Measurements from ENCODE around the gene ANXA1.

The ANXA1 gene, protein sequence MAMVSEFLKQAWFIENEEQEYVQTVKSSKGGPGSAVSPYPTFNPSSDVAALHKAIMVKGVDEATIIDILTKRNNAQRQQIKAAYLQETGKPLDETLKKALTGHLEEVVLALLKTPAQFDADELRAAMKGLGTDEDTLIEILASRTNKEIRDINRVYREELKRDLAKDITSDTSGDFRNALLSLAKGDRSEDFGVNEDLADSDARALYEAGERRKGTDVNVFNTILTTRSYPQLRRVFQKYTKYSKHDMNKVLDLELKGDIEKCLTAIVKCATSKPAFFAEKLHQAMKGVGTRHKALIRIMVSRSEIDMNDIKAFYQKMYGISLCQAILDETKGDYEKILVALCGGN

DNA sequence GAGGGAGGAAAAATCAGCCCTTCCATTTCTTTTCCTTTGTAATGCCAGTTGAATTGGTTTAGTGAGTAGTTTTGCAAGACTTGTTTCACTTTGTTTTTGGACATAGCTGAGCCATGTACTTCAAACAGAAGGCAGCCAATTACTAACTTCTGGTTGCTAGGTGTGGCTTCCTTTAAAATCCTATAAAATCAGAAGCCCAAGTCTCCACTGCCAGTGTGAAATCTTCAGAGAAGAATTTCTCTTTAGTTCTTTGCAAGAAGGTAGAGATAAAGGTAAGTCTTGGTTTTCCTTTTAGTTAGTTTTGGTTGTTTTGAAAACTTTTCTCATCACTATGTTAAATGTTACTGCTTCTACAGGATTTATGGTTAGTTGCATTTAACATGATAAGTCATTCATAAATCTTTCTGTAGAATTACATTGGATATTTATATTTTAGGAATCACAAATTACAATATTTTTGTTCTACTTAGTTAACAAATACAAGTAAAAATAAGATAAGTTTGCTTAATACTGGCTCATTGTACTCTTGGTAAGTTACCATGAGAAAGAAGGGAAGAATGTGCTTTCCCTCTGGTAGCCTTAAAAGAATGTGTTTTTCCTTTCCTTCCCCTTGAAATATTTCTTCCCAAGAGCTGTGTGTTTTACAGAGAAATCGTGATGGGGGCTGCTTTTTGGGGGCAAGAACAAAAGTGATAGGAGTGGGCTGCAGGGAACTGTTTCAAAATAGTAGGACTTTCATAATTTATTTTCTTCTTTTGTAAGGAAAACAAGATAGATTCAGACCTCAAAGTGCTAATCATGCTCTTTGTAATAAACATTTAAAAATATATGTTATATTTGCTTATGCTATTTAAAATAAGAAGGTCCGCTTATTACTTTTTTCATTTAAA lies at the start of gene ANXA1:
TSS of gene ANXA1 (plus strand) at position 213 of the 890 bp plus-strand sequence. CDS start 6,671 bp downstream, outside the sequence.
- no peak for DNase-seq

DNA sequence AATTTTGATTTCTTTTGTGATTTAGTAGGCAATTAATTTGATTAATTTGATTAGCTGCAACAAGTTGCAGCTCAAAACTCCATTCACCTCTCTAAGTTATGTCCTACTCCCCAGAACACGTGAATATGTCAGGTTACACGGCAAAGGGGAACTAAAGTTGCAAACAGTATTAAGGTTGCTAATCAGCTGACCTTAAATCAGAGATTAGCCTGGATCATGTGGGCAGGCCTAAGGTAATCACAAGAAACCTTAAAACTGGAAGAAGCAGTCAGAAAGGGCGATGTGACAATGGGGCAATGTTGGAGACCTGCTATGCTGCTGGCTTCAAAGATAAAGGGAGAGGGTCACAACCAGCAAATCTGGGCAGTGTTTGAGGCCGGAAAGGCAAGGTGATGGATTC lies 47.3 kb upstream of the ANXA1 start:
- DNase-seq: no peak

DNA sequence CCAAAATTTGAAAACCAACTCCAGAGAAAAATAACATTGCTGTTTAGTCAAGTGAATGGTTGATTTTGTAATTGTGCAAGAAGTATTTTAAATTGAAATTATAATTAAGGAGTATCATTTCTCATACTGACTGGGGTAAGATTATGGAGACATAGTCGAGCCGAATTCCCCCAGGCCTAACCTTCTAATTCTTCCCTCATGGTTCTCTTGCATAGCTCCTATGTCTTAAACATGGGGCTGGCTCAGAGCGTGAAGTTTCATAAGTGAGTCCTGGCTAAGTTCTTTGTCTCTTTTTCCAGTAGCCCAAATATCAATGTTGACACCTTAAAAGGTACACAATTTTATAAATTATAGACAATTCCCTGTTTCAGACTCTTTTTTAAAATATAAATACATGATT lies 46.7 kb upstream of the ANXA1 start:
- DNase-seq: no peak

DNA sequence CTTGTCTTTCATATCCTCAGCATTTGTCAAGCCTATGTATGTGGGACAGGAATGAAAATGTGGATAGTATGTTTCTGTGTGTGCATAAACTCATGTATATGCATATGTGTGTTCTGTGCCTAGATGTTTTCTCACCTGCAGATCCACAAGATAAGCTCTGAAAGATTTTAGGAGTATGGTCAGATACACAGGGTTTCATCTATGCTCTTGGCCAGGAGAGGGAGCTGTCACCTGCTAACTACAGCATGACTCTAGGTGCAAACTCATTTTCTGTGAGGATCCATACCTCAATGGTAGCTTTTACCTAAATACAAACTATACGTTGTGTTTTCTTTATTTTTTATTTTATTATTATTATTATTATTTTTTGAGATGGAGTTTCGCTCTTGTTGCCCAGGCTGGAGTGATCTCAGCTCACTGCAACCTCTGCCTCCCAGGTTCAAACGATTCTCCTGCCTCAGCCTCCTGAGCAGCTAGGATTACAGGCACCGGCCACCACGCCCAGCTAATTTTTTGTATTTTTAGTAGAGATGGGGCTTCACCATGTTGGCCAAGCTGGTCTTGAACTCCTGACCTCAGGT lies 44.1 kb upstream of the ANXA1 start:
- DNase-seq: peak; percentile 38

DNA sequence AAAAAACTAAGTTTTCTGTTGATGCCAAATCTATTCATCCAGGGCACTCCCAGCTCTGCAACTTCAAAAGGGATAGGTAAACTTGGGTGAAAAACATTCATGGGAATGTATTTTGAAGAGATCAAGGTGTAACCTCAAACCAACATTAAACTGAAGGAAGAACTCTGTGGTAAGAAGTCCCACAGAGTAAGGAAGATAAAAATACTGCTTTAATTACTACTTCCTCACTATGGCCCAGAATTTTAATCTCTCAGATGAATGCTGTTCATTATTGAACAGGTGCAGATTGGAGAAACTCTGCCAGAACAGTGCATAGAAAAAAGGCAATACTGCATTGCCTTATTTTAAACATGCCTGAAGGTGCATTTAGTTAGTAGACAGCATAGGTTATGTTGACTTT lies 37.6 kb upstream of the ANXA1 start:
- no peak for DNase-seq

DNA sequence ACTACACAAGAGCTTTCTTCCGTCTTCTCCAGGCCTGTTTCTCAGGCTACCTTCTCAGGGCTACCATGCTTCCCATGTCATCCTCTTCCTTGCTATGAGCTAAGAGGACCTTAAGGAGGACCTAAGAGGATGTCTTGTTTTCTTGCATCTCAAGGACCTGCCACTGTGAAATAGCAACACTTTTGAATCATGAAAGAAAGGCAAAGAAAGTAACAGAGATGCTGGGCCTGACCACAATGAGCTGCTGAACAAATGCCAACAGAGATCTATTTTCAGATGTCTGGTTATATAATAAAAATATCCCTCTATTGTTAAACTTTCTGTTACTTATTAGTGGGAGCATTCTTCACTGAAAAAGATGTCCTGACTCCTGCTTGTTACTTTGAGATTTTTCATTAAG lies 36.7 kb upstream of the ANXA1 start:
- no peak for DNase-seq

DNA sequence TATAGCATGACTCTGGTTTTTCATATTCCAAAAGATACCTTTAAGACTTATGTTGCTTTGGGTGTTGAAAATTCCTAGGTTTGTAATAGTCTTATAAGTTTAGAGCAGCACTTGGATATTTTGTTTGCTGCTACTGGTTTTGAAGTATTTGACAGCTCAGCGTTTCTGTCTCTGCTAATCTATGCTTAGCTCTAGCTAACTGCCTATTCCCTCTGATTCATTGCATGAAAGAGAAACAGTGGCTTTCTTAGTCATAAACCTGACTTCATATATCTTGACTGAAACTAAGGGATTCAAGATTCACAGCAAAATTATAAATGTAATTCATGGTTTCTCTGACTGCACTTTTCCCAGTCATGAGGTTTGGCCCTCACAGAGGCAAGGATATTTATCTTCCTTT lies 35.6 kb upstream of the ANXA1 start:
- no peak for DNase-seq

DNA sequence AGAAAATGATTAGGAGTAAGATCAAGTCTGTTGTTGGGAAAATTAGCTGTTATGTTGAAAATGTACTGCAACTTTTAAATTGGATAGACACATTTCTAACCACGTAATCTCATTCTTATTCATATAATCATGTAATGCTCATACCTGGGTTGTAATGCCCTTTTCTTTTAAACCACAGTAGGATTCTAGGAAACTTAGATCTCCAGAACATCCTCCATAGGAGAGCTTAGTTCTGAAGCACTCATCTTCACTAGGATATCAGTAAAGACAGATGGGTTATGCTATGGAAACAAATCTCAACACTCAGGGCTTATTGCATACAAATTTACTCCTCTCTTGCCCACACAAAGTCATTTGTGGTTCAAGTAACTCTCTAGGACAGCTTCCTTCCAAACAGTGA lies 34.8 kb upstream of the ANXA1 start:
- DNase-seq: no peak

DNA sequence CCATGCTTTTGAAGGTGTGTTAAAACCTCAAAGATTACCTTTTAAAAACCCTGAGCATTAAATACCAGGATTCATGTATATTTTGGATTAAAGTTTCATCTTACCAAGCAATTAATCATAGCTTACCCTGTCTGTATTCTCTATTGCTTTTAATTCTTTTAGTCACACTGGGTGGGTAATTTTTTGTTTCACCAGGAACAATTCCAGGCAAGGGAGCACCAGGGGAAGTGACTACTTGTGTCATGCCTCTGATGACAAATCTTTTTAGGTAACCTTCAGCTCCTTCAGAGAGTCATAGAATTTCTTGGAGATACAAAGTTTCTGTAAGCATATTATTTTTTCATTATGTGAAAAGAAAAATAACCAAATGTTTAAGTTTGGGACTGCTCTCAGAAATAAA lies 33.4 kb upstream of the ANXA1 start:
- no peak for DNase-seq

DNA sequence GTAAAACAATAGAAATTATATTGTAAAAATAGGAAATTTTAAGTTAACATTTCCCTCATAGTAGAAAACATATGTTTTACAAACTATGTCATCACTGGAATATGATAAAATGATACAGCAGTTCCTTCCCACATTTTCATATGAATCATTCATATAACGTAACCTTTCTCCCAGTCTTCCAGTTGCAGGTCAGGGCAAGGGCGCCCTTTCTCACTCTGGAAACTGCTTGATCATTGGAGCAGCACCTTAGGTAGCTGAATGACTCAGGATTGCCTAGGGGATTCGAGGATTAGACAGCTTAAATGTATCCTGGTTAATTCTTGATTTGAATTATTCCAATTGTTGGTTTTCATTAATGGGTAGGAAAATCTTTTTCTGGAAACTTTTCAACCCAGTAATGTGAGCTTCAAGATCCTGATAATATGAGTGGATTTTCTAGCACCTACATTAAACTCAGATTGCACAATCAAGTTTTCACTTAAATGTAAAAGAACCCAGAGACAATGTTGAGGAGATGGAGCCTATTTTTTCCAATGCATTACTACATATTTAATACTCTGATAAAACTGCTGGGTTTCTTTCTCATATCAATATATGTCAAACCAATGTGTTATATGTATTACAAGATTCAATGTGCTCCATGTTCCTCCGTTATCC lies 32.6 kb upstream of the ANXA1 start:
- no peak for DNase-seq

DNA sequence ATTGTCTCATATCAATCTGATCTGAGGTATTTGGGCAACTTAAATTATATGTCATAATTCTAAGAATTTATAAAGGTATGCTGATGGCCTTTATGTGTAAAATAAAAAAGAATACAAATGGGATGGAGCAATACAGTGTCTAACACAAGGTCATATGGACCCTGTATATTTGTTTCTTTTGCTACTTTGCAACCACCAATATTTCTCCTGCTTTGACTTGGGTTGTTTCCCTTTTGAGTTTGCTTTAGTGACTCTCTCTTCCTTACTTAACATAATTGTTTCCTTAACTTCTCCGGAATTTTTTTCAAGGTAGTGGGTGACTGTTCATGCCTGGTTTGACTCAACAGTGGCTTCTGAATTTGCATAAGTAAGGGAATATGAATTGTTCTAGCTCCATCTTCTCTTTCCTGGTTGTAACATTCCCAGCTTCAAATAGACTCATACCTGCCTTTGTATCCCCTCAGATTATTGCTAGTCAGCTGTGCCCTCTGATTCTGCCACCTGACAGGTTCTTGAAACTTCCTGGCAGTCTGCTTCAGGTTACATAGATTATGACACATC lies 30.2 kb upstream of the ANXA1 start:
- no peak for DNase-seq

DNA sequence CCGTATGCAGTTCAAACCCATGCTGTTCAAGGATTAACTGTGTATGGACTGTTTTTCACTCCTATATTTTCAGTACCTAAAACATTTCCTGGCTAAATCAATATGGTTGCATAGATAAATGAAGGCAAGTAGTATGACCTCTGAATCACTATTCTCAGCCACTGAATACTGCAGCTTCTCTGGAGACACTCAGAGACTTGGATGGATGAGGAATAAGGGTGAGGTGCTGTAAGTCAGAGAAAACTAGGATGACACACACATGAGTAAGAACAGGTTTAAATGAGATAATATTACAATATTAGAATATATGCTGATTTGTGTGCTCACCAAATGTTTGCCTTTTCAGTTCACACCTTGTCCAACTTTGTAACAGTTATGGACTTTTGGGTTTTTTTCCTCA lies 26.0 kb upstream of the ANXA1 start:
- DNase-seq: no peak

DNA sequence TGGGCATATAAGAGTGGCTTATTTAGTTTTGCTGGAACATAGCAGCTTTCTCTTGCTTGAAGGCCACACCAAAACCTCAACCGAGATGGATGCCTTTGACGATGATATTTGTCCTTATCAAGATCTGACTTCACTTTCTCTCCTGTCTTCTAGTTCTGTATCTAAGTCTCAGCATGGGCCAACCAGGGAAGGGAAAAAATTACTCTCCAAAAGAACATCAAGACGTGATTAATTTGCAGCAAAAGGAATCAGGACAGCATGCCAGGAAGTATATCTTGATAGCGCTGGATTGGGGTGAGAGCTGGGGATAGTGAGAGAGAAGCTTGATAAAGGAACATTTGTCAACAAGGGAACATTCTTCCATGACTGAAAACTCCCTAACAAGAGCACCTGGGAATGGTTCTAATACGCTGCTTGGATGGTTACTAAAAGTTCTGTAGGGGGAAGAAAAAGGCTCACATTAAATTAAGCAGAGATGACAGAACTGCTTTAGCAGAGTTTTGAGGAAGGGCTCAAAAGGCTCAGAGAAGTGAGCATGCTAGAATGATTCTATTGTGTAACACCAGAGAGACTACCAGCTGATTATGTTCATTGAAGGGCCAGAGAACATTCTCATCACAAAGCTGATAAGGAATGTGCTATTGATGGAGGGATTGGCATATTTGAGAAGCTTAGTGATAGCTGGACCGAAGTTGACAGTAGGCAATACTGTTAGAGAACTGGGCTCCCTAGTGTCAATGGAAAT lies 21.6 kb upstream of the ANXA1 start:
- no peak for DNase-seq

DNA sequence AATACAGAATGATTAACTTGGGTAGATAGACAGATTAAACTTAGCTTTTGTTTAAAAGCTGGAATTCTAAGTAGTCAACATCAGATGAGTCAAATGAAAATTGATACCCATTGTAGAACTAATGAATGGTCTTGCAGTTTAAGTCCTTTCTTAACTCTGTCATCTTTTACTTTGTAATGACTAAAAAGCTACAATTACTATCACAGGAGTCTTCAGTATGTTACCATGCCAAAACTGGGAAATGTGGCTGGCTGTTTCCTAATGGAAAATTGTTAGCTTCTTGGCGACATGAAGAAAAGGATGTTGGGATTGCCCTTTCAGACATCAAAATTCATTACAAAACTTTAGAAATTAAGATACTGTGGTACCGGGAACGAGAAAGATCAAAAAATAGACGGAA lies 20.2 kb upstream of the ANXA1 start:
- no peak for DNase-seq

DNA sequence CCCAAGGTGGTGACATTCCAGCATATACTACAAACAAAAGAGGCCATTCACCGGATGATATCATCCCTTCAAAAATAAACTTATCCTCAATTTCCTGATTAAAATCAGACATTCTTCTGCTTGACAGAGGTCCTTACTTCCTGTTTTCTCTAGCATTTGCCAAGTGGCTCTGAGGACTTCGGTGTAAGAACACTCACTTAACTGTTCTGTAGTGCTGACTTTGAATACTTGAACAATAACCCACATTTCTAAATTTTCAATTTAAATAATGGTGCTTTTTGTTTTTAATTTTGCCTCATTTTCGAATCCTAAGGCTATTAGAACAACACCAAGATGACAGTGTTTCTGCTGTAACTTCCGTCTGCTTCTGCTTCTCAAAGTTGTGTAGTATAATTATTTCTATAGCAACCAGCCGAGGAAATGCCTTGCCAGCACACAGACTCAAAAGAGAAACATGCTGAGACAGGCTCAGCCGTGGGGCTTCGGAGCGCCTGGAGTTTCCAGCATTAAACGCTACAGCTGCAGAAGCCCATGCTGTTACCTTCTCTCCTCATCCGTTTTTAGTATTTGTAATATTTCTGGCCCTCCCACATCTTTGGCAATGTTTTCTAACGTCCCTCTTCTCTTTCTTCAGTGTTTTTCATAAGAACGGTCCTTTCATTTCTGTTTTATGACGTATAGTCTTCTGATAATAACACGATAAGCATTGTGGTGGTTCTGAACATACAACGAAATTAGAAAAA lies 19.5 kb upstream of the ANXA1 start:
- DNase-seq: peak; percentile 53

DNA sequence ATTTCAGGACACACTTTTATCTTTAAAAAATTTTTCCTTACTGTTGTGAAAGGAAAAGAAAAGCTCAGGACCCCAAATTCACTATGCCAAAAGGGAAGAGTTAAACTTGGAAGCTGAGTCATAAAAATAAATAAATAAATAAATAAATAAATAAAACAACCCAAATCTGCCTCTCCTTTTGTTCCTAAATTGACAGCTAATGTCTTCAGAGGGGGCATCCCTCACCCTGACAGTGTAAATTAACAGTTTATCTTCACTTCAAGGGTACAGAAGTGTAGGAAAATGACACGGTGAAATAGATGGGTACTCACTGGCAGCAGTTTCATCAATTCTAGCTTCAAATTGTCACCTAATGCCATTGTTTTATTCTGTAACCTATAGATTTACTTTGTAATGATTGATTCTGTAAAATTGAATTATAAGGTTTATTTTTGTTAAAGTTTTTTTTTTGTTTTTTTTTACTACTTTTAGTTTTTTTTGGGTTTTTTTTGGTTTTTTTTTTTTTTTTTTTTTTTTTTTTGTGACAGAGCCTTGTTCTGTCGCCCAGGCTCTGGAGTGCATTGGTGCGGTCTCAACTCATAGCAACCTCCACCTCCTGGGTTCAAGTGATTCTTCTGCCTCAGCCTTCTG lies 18.5 kb upstream of the ANXA1 start:
- no peak for DNase-seq

DNA sequence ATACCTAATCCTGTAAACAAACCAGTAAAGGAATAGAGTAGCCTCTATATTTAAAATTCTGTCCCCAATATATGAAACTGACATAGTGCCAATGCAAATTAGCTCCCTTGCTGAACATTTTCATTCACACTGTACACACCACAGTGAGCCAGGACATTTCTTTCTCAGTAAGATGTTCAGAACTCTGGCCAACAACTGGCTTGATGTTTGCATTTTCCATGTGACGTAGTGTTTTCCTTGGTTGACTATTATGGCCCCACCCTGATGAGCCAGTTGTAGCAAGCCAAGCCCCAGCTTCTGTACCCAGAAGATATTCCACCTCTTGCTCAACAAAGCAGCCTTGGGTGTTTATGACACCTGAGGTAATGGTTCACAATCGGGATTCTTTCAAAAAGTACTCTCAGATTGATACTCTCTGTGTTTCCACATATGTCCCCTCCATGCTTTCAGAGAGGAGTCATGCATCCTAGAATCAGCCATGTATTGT lies 17.7 kb upstream of the ANXA1 start:
- no peak for DNase-seq

DNA sequence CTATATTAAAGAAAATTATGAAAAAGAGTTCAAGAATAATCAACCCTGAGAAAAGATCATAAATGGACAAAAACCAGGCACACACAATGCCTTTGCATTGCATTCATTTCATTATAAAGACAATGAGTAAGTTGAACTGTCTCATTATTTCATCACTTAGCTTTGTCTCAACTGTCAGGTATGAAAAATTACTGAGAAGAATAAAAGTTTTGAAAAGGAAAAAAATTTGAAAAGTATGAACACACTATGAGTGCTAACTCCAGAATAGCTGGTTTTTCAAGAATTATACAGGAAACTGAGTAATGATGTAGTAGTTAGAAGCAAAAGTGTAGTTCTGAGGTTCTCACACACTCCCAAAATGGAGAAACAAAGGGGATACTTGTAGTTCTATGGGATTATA lies 16.3 kb upstream of the ANXA1 start:
- DNase-seq: no peak

DNA sequence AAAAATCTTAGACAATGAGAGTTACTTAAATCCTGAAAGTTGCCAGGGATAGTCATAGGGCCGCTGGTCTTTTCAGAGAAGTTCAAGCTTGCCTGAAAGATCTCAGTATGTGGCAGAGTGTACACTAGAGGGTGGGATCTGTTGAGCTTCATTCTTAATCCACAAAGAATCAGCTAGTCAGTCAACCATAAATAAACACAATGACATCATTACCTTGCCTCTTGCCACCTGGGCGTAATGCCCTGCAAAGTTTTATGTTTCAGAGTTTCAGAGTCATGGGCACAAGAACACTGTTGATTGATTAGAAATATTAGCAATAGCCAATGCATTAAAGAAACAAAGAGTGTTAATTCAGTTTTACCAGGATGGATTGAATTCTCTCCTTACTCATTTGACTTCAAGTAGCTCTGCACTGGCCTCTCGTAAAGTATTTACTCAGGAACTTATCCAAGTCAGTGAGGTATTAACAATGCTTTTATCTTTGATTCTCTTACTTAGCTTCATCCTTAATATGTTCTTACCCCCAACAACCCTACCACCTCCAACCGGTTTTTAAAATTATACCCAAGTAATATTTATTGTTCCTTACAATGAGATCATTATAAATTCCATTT lies 14.3 kb upstream of the ANXA1 start:
- DNase-seq: no peak

DNA sequence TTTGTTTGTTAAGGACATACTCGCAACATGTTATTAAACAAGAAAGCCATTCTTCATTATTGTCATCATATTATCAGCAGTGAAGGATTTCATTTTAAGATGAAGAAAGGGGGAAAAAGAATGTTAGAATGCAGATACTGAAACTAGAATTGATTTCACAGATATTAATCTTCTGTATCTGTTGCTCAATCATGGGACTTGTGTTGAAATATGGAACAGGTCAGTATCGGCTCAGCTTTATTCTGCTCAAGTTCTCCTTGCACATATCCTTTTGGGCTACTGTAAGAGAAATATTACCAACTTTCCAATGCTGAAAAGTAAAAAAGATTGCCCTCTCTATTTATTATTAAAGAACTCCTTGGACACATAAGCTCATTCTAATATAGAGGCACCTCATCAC lies 13.8 kb upstream of the ANXA1 start:
- no peak for DNase-seq
